ENCODE data around the gene GRIN3B. TPM values are rescaled to one million over a fixed set of nuclear protein-coding genes. Genes with fewer than 3 reads are reported as not detected.

The GRIN3B gene
- total and polyA plus RNA-seq, 9 of the 15 experiments (the other 6 are each of a cell fraction or from before 2014, with no cell fraction given), result 0.06 to 0.95 (median 0.19) TPM; not detected in 6

GRCh38 chr19:1019980-1020867 lies 20.0 kb downstream of the GRIN3B start (continued):
- no peak for TF ChIP-seq ZNF592 (IDR thresholded peaks at IDR 0.05)
- TF ChIP-seq ZKSCAN8 (CRISPR knock-in tag; IDR thresholded peaks at IDR 0.05), result no peak
- peak; percentile 38; the same call in 1 of the 2 replicates for TF ChIP-seq BHLHE40 (IDR thresholded peaks at IDR 0.05; ENCODE audit: low read length)
- TF ChIP-seq KLF13 (tag; IDR thresholded peaks at IDR 0.05; ENCODE audit: borderline replicate concordance, low read depth), result no peak
- no peak for TF ChIP-seq ZNF583 (CRISPR knock-in tag; IDR thresholded peaks at IDR 0.05)
- no peak for TF ChIP-seq PML (IDR thresholded peaks at IDR 0.05; ENCODE audit: low read length)
- no peak for TF ChIP-seq THRB (CRISPR knock-in tag; conservative IDR thresholded peaks at IDR 0.05)
- no peak for TF ChIP-seq ZFP30 (CRISPR knock-in tag; IDR thresholded peaks at IDR 0.05; ENCODE audit: borderline replicate concordance)
- no peak for TF ChIP-seq GATA2 (CRISPR knock-in tag; IDR thresholded peaks at IDR 0.05)
- no peak for TF ChIP-seq ZBTB5 (IDR thresholded peaks at IDR 0.05)
- no peak for TF ChIP-seq CSDE1 (IDR thresholded peaks at IDR 0.05)
- no peak for TF ChIP-seq YY1 (IDR thresholded peaks at IDR 0.05; ENCODE audit: borderline replicate concordance in 1 of 3, control insufficient read depth in 1 of 3, extremely low read depth in 1 of 3, insufficient read depth in 3 of 3, insufficient read length in 1 of 3, insufficient replicate concordance in 2 of 3, low read depth in 1 of 3, low read length in 2 of 3)
- TF ChIP-seq CTCF (IDR thresholded peaks at IDR 0.05 in 2 of 3, conservative IDR thresholded peaks at IDR 0.05 in 1 of 3; ENCODE audit: insufficient read depth in 2 of 3, low read depth in 1 of 3, low read length in 3 of 3), result no peak
- TF ChIP-seq SMAD4 (CRISPR knock-in tag; conservative IDR thresholded peaks at IDR 0.05), result no peak
- TF ChIP-seq ZNF780A (CRISPR knock-in tag; IDR thresholded peaks at IDR 0.05), result no peak
- no peak for TF ChIP-seq GTF2E2 (tag; IDR thresholded peaks at IDR 0.05)

Data from K562 (cell line).